ENCODE results near the gene HOXD13. TPM values are rescaled to one million over a fixed set of nuclear protein-coding genes. Genes with fewer than 3 reads are reported as not detected.

Gene HOXD13
- total RNA-seq, 1 donor from 2014 or later: not detected

DNA sequence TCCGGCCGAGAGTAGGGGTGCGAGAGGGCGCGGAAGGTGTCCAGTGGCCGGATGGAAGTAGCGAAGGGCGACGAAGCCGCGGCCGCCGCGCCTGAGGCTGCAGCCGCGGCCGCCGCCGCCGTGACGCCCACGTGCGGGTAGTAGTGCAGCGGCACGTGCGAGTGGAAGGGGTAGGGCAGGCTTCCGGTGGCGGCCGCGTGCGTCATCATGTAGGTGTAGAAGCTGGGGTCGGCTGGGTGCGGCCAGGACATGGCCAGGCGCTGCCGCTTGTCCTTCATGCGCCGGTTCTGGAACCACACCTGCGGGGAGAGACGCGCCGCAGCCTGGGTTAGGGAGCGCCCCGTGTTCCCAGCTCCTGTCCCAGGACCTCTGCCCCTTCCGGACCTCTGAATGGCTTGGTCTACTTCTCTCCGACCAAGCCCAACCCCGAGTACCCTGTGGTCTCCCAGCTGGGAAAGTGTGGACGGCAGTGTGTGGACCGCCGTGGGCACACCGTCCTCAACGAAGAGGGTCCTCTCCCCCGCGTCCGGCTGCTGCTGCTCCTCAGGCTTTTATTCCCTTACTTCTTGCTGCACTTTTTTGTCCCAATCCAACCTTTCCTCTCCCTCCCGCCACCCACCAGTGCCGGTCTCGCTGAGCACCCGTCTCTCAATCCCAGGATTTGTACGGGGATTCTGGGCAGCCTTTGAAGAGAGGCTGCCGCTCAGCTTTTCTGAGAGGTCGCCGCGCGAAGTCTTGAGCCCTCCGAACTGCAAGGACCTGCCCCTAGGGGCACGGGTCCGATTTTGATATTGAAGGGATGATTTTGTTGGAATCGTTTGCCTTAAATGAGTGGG, 11.8 kb upstream of the HOXD13 start:
- no peak for DNase-seq (ENCODE audit: extremely low read depth, low read depth, low spot score)

DNA sequence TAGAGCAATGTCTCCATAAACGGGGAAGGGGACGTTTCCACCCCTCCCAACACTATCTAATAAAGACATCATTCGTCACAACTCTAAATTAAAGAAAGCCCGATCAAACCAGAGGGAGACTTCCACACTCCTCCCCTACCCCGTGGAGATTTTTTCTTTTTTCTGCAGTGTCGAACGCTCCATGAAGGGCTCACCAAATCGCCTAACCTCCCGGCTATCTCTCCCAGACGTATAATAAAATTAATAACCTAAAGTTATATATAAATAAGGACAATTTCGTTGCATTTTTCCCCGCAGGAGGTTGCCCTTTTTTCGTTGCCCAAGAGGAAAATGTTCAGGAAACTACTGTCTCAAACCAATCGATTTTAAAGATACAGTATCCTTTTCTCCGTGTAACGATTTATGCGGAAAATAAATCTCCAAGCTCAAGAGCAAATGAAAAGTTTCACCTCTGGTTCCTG, 11.1 kb upstream of the HOXD13 start:
- DNase-seq (ENCODE audit: extremely low read depth, low read depth, low spot score): no peak

DNA sequence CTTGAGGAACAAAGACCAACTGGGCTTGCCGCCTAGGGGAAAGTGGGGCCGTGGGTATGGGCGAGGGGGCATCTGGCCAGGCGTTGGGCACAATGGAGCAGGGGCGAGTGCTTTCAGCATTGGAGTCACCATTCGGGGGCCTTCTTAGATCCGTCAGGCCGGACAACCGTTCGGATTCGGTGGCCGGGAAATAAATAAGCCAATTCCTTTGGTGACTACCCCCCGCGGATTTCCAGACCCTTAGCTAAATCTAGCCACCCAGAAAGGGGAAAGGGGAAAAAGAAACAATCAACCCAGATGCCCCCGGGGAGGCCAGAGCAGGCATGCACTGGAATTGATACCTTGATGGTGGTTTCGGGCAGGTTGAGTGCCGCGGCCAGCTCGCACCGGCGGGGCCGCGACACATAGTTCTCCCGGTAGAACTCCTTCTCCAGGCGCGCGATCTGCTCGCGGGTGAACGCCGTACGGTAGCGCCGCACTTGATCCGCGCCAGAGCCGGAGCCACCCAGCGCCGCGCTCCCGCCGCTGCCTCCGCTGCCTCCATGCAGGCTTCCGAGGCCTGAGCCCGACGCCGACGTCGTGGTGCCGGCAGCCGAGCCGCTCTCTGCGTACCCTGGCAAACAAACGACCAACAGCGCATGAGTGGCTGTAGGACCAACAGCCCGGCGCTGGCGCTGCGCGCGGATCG, 10.5 kb upstream of the HOXD13 start:
- no peak for DNase-seq (ENCODE audit: extremely low read depth, low read depth, low spot score)

DNA sequence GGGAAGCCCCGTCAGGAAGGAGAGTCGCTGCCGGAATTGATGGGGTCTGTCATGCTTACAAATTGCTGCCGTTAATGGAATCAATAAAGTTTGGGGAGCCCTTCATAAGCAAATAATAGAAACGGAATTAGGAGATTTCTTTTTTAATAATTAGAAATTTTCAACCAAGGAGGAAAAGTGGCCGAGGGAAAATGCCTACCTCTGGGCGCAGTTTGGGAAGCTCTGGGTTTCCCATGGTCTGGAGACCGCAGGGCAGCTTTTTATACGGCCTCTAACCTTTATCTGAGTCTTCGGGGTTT, 10.0 kb upstream of the HOXD13 start:
- DNase-seq (ENCODE audit: extremely low read depth, low read depth, low spot score): no peak

DNA sequence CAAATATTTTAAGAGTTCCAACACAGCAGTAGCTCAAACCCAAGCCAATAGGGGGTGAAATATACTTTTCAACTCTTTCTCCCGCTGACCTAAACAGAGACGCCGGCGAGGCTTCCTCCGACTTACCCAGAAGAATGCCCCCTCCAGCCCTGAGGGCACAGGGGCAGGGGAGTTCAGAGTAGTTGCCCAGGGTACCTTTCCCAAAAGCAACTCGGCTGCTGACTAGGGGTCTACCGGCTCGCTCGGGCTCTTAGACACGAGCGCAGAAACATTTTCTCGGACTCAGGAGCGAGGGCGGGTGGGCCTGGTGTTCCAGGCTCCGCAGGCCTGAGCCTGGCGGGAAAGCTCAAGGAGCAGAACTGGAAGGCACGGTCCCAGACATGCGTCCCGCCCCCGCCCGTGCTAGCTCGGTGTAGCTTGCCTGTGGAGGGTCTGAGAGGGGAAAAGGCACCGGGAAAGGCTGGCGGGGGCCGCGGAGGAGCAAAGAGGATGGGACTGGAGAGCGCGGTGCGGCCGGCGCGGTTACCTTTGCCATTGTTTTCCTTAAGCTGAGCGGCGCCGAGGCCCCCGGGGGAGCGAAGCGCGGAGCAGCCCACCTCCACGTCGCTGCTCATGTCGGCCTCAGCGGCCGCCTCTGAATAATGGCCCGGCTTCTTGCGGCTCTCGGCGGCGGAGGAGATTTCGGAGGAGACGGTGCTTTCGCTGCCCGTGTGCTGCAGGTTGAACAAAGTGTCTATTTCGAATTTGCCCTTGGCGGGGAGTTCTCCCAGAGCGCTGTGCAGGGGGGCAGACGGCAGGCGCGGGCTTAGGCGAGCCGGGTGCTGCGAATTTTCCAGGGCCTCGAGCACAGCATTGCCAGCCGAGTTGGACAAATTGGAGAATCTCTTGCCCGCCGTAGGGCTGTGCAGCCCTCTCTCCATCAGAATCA, 9.4 kb upstream of the HOXD13 start:
- DNase-seq (ENCODE audit: extremely low read depth, low read depth, low spot score): no peak

DNA sequence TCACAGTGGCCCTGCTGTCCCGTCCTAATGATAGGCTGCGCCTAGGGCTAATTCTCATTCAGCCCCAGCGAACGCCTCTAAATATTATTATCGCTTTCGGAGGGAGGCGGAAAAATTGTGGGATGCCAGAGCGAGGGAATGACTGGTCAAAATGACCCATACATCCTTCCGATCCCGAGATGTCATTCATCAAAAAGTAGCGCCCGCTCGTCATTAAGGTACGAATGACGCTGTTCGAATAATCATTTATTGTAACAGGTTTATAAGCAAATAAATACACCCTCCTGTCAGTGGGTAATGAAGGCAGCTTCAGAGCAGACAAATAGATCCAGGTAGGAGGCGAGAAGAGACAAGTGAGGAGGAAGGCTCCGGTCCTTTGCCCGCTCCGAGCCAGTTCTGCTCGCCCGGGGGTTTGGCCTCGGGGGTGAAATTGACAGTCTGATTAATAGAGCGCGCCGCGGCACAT, 8.7 kb upstream of the HOXD13 start, which contains the start of gene EVX2:
Gene EVX2, minus strand, starts transcription at position 167 of the 466 bp plus-strand sequence. CDS start 186 bp downstream, outside the sequence.
- no peak for DNase-seq (ENCODE audit: extremely low read depth, low read depth, low spot score)

DNA sequence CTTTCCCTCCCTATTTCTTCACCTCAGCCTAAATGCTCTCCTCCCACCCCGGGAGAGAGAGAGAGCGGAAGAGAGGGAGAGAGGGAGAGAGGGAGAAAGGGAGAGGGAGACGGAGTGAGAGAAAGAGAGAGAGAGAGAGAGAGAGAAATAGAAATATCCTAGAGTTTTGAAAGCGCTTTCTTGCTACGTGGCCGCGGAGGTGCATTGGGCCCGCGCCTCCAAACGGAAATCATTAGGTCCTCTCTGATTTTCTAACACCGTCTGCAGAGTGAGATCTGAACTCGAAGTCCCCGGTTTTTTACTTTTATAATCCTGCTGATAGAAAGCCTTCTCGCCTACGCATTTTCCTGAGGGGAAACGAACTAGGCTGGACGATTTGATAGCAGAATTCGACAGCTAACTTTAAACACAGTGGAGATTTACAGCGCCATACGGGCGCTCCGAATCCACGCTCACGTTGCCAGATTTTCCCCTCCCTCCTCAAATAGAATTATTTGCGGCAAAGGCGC, 7.9 kb upstream of the HOXD13 start:
- DNase-seq (ENCODE audit: extremely low read depth, low read depth, low spot score): no peak

DNA sequence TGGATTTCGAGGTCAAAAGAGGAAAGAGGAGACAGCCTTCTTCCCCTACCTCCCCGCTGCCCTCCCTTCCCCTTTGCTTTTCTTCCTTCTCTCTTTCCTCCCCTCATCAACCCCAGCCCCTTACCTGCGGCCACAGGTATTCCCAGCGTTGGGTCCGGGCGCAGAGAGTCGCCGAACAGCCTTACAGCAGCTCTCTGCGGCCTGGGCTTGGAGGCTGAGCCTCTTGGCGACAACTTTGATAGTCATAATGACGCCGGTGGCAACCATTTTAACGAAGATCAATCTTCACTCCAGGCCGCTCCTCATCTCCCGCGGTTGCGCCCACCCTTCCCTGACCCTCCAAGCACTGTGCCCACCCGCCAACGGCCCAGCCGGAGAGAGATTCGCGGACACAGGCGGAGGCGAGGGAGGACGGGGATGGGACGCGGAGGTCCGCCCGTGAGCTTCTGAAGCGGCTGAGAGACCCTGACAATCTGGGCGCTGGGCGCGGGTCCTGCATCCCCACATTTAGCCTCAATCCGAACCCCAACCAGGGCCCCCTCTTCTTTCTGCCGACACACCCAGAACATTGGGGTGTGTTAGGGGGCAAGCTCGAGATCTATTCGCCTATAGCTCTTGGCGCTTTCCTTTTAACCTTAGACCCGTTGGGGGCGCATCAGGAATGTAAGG, 7.3 kb upstream of the HOXD13 start:
- no peak for DNase-seq (ENCODE audit: extremely low read depth, low read depth, low spot score)

DNA sequence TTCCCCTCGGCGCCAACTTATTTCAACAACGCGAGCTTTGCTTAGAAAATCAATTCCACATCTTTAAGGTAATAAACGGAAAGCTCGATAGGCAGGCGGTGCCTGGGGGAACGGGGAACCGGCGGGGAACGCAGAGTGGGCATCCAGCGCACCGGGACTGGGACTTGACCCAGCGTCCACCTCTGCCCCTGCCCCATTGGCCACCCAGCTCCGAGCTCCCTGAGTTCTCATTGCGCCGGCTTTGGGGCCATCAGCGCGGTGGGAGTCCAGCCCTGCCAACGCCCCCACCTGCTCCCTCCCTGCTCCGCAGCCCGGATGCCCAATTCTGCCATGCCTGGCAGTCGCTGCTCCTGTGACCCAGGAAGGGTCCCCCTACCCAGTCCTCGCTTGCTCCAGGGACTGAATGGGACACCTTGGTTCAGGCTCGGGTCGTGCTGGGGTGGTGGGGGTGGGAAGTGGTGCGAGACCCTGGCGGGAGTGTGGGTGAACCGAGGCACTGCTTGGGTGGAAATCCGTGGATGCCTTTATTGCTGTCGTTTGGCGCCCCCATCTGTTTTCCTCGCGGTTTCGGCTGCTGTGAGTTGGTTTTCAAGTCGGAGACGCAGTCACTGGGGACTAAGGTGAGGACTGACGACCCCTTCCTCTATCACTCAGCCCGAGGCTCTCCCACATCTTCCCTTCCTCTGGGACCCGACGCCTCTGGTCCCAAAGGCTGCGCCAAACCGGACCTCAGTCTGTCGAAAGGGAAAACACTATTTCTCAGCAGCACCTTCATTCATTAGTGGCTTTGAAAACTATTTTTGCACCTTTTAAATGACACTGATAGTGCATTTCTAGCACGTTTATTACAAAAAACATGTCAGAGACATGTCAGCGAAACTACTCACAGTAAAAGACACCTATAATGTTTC, 6.4 kb upstream of the HOXD13 start:
- DNase-seq (ENCODE audit: extremely low read depth, low read depth, low spot score): no peak

DNA sequence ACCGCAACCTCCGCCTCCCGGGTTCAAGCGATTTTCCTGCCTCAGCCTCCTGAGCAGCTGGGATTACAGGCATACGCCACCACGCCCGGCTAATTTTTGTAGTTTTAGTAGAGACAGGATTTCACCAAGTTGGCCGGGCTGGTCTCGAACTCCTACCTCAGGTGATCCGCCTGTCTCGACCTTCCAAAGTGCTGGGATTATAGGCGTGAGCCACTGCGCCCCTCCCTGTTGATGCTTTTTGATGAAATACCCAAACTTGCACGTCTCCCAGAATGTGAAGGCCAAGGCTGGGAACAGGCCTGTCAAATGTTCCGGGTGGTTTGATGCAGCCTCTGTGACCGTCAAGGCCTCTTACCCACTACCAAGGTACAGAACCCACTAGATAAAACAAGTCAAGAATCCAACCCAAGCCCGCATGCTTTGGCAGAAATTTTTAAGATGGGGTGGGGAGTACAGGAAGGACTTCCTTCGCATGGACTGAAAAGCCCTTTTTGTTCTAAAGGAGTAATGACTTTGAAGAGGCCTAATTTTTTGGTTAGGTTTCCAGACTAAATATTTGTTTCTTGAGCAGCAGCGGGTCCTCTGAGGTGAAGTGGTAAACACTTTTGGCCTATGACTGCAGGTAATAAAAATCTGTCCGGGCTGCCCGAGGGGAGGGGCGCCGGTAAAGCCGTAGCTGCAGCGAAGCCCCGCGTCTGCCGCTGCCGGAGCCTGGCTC, 5.0 kb upstream of the HOXD13 start:
- DNase-seq (ENCODE audit: extremely low read depth, low read depth, low spot score): no peak

DNA sequence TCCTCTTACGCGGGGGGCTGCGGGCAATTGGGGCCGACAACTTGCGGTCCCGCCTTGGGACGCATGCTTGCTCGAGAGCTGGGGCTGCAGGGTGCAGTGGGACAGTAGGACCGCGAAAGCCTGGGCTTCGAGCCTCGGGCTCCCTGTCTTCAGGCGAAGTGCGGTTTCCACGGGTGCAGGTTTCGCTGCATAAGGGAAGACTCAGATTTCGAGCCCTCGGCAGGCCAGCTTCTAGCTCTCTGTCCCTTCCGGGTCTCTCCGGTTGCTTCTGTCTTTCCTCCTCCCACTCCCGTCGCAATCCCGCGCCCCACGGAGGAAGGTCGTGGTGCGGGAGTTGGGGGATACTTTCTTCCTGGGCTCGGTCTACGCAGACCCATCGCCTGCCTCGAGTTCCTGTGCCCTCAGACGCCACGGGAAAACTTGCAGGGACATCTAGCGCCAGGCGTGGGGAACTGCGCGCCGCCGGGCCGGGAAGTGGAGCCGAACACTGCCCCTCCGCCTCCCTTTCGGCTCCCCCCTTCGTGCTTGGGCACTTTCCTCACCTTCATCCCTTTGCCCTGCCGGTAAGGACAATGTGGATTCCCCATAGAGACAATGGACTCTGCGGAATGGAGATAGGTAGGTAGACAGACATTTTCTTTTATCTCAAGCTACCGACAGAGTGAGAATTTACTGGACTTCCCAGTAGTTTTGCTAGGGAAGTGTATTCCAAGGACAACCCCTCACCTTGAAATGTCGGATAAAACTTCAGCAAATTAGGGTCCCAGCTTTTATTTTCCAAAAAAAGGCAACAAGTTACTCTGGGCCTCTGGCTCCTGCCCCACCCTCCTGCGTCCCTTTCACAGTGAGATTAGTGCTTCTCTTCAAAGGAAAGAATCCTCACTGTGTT, 4.2 kb upstream of the HOXD13 start:
- no peak for DNase-seq (ENCODE audit: extremely low read depth, low read depth, low spot score)

DNA sequence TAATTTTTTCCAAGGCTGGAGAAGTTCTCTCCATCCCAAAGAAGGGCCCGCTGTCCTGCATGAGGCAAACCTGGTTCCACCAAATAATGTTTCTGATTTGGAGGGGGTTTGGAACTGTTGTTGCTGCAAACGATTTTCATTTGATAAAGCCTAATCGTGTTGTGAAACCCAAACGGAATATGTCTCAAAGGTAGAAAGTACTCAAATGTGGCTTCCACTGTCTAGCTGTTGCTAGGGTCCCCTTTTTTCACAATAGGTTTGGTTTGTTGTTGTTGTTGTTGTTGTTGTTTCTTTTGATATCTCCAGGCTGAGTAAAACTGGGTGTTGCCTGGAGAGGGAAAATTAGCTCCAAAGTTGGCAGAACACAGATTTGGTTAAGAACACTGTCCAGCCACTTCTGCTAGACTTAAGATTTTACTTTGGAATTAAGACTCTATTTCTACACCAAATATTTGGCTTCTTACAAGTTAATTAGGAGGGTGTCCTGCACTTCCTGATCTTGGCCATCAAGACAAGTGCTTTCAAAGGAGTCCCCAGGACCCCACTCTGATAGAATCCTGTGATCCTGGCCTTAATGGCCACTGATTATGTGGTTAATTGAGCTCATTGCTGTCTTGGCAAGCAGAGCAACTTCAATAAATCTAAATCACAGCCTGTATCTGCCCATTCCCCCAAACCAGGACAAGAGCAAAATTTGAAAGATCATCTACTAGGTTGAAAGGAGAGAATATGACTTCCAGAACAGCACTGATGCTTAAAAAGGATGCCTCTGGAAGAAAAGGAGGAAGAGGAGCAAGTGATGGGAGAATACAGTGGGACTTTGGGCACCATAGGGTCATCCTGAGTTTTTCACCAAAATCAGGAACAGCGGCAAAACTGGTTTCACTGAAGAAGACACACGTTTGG, 3.3 kb upstream of the HOXD13 start:
- no peak for DNase-seq (ENCODE audit: extremely low read depth, low read depth, low spot score)

DNA sequence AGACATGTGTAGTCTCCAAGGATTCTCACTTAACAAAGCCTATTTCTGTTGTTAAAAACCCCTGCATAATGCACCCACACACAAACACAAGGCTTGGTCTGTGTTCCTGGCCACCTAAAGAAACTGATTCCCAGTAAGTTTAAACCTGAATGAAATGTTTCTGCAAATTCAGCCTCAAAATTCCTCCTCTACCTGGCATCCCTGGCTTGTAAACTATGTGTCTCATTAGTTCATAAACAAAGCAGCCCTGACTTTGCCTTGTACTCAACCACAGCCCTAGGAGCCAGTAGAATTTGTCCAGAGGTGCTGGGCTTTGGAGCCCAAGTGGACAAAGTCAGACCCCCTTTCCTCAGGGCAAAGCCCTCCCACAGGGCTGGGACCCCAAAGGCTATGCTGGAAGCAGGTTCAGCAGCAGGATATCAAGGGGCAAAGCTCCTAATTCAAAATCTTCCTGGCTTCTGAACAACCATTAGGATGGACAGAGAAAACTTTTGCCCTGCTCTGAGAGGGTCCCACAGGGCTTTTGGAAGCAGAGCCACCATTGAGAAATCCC, 2.6 kb upstream of the HOXD13 start:
- no peak for DNase-seq (ENCODE audit: extremely low read depth, low read depth, low spot score)

DNA sequence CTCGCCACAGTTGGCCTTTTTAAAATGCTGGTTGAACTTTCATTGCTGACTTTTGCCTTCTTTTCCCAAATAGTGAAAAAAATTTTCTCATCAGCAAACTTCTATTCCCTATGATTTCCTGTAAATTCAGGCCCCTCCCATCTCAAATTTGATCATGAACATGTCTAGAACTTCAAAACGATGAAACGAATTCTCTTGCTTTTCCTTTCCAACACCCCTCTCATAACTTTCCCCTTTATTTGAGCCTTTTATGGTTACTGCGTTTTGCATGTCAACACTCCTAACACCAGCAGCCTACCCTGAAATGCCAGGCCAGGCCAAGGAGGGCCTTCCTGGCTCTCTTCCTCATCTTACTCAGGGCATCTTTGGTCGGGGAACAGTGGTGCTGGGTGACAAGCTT, 1.7 kb upstream of the HOXD13 start:
- DNase-seq (ENCODE audit: extremely low read depth, low read depth, low spot score): no peak

DNA sequence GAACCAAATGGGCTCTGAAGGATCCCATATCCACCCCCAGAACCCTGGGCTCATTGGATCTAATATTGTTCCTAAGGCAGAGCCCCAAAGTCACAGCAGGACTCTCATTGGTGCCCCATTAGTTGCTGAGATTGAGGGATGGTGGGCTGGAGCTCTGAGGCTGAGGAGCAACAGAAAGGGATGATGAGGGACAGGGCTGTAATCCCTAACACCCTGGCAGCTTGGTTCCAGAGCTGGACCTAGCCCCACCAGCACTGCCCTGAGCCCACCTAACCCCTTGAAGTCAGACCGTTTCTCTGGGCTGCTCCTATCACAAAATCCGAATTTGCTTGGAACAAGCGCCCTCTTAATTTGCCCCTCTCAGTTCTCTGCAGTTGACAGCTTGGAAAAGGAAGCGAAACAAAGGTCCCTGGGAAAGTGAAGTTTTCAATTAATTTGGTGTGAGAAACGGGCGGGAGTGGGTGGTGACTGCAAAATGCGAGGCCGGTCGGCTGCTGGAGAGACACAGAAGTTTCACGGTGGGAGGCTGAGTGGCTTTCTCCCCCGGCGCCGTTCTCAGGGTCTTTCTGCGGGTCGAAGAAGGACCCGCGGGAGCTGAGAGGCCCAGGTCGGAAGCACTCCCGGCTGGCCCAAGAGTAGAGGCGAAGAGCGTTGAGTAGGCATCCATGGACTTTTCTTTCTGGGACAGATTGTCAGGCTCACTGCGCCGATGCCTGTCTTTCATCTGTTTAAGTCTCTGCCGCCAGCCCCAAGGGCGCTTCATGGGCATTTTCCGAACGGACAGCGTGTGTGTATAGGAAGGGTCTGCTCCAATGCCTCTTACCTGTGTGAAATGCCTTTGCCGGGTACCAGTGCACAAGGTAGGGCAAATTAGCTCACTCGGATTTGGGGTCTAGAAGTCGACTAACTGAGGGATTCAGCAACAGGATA, 927 bp upstream of the HOXD13 start:
- DNase-seq (ENCODE audit: extremely low read depth, low read depth, low spot score): no peak

Measured in glomerular endothelial cell (primary cell).